Activated T-cell treated with anti-CD3 and anti-CD28 coated beads, Interleukin-2, amount 50 U/mL, for 1 hour (primary cell): Measurements from ENCODE around the gene FBN3.
"Not testable (repeated sequence)": the region's sequence is repeated elsewhere in the genome, so short reads cannot be mapped to it uniquely, and the experiment has no call there.

Experiments
- DNase-seq: peaks from one replicate; pipeline ENCODE4 v3.0.0-alpha.2; 2020

The FBN3 gene

DNA sequence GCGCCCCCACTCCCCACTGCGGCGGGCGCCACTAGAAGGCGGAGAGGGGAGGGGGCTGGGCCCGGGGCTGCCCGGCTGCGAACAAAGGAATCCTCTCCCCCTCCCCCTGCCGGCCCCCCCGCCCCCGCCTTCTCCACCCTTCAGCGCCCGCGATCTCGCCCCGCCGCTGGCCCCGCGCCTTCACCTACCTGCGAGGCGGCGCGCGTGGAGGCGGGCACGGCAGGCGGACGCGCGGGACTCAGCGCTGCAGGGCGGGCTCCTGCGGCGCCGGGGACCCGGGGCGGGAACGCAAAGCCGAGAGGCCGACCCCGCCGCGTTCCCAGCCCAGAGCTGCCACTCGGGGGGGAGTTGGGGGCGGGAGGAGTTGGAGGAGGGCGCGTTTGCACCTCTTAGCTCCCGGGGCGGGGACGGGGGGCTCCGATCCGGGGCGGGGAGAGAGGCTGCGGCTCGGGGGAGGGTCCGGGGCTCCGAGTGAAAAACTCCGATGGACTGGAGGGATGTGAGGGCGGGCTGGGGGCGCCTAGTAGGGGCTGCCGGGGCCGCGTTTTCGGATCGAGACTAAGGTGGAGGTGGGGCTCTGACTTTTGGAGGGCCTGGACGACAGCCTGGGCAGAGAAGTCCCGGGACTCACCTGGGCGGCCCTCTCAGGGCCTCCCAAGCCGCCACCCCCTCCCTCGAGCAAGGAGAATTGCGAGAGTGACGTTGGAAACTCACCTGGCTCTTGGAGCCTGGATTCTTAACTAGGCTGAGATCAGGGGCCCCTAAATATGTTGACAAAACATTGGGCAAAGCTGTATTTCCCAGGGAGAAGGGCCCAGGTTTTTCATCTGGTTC lies at the start of gene FBN3:
Gene FBN3, minus strand, starts transcription at position 332 of the 834 bp plus-strand sequence. CDS start 2,112 bp downstream, outside the sequence.
- DNase-seq: no peak

DNA sequence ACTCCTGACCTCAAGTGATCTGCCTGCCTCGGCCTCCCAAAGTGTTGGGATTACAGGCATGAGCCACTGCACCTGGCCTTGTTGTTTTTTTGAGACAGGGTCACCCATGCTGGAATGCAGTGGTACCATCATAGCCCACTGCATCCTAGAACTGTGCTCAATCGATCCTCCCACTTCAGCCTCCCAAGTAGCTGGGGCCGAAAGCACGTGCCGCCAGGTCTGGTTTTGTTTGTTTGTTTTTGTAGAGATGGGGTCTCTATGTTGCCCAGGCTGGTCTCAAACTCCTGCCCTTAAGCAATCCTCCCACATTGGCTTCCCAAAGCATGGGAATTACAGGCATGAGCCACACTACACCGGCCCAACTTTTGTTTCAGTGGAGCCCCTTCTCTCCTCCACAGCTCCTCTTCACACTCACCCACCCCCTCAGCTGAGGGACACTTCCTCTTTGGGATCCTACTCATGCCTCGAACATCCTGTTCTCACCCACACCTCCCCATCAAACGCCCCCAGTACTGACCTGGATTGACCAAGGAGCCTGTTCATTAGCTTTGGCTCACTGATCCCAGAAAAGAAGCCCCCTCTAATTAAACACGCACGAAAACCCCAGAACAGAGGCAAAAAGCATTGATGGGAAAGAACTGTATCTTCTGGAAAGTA lies 47.0 kb upstream of the FBN3 start:
- no peak for DNase-seq

DNA sequence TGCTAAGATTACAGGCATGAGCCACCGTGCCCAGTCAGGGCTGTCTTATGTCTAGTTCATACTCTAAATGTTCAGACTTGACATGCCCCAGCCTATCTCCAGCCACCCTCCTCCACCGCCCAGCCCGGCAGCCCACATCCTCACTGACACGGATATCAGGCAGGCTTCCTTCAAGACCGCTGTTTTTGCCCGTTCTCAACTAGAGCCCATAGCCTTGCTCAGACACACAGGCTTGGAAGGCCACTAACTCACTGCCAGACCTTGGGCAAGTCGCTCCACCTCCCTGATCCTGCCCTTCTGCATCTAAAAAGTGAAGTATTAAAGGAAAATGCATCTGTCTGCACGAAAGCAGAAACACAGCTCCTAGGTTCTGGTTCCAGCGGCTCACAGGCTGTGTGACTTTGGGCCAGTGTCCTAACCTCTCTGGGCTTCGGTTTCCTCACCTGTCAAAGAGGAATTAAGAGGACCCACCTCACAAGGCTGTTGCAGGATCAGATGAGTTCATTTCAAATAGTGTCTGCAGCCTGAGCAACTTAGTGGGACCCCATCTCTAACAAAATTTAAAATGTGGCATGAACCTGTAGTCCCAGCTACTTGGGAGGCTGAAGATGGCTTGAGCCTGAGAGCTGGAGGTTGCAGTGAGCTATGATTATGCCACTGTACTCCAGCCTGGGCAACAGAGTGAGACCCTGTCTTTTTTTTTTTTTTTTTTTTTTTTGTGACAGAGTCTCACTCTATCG lies 45.3 kb upstream of the FBN3 start:
- peak; percentile 39 for DNase-seq

DNA sequence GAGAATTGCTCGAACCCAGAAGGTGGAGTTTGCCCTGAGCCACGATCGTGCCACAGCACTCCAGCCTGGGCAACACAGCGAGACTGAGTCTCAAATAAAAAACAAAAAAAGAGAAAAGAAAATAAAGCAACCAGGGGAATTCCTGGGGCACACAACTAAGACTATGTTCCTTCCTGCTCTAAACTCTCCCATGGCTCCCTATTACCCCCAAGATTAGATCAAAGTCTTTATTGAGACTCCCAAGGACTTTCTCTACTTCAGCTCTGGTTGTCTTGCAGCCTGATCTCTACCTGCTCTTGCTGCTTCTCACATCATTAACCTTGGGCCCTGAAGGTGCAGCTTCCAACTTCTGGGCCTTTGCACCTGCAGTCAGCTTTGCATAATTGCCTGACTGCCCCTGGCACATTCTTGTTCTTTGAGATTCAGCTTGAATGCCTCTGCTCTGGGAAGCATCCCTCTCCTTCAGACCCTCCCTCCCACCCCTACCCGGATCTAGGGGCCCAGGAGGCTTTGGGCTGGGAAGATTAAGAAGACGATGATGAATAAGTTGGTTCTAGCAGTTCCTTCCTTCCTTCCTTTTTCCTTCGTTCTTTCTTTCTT lies 42.9 kb upstream of the FBN3 start:
- no peak for DNase-seq

DNA sequence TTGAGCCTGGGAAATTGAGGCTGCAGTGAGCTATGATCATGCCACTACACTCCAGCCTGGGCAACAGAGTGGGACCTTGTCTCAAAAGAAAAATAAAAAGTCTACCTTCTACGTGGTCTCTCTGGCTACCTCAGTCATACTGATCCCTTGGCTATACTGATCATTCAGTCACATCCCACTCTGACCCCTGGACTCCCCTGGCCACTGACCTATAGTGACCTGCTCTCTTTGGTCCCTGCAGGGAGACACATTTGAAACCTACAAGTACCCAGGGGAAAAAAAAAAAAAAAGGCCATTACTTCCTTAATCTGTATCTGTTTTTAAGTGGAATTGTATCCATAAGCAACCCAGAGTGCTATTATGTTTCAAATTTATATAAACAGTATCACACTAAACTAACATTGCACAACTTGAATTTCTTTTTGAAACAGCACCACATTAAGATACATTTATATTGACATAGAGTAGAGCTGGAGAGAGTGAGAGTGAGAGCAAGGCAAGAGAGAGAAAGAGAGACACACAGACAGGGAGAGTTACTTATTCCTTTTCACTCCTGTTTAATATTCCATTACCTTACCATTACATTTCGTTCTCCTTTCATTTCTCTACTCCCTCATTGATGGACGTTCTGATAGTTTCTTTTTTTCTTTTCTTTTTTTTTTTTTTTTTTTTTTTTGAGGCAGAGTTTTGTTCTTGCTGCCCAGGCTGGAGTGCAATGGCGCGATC lies 36.1 kb upstream of the FBN3 start:
- DNase-seq: no peak

DNA sequence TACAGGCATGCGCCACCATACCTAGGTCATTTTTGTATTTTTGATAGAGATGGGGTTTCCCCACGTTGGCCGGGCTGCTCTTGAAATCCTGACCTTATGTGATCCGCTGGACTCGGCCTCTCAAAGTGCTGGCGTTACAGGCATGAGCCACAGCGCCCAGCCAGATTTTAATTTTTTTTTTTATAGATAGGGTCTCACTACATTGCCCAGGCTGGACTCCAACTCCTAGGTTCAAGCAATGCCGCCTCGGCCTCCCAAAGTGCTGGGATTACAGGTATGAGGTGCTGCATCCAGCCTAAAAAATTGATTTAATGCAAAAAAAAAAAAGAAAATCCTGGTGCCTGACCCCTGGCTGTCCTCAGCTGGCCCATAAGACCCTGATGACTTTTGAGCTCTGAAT lies 34.9 kb upstream of the FBN3 start:
- no peak for DNase-seq

DNA sequence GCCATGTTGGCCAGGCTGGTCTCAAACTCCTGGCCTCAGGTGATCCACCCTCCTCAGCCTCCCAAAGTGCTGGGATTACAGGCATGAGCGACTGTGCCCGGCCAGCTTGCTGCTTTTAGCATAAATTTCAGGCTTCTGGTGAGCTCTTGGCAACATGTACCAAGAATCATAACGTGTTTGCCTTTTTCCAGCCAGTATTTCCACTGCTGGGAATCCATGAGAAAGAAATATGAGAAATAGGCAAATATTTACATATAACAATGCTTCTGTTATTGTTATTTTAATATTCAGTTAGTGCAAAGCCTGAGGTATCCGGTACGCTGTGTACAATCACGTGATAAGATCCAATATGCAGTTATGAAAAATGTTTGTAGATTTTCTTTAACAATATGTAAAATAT lies 30.6 kb upstream of the FBN3 start:
- DNase-seq: no peak

DNA sequence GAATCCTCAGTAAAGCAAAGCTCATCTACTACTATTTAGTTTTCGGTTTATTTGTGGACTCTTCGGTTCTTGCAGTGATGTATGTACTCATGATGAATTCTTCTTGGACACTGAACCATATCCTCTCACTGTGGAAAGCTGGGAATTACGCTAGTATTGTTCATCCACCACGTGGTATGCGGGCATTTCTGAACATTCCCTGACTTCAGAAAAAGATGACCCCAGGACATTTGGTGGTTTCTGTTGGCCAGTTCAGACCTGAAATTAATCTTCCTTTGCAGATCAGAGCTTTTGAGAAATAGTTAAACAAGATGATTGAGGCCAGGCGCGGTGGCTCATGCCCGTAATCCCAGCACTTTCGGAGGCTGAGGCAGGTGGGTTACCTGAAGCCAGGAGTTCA lies 25.3 kb upstream of the FBN3 start:
- no peak for DNase-seq

DNA sequence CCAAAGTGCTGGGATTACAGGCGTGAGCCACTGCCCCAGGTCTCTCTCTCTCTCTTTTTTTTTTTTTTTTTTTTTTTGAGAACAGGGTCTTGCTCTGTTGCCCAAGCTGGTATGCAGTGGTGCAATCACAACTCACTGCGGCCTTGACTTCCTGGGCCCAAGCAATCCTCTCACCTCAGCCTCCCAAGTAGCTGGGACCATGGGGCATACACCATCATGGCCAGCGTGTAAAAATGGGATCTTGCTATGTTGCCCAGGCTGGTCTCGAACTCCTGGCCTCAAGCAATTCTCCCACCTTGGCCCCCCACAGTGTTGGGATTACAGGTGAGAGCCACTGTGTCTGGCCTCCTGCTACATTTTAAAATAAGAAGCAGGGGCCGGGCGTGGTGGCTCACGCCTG lies 19.1 kb upstream of the FBN3 start:
- no peak for DNase-seq

DNA sequence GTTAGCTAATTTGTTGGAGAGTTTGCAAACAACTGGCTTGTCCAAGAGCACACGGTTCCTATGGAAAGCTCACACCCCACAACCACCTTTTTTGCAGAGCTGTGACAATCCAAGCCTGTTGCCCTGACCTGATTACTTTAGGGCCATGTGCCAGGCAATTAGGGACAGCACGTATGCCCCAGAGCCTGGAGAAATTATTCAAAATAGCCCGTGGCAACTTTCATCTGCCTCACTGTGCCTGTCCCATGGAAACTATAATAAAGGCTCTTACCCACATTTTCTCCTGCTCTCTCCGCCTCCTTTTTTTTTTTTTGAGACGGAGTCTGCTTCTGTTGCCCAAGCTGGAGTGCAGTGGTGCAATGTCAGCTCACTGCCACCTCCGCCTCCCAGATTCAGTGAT lies 18.6 kb upstream of the FBN3 start:
- no peak for DNase-seq

DNA sequence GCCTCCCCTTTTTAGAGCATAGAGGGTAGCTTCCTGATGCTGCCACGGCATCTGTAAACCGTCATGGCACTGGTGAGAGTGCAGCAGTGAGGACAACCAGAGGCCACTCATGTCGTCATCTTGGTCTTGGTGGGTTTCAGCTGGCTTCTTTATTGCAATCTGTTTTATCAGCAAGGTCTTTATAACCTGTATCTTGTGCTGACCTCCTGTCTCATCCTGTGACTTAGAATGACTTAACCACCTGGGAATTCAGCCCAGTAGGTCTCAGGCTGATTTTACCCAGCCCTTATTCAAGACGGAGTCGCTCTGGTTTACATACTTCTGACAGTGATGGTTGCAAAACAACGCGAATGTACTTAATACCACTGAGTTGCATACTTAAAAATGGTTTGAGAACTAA lies 14.4 kb upstream of the FBN3 start:
- no peak for DNase-seq

DNA sequence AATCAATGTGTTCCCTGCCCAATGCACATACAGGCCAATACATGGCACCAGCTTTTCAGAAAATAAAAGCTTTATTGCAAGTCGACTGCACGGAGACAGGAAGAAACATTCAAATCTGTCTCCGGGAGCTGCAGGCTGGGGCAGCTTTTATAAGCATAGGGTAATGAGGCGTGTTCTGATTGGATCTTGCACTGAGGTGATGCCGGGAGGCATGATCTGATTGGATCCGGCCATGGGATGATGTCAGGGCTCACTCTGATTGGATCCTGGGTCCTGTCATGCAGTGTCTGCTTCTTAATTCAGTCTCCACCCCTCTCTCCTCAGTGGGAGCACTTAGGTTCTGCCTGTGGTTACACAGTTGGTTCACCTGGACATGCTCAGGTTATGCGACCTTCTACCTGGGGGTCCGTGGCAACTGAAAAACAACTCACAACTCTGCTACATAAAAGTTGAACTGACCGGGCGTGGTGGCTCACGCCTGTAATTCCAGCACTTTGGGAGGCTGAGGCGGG lies 11.8 kb upstream of the FBN3 start:
- DNase-seq: no peak

DNA sequence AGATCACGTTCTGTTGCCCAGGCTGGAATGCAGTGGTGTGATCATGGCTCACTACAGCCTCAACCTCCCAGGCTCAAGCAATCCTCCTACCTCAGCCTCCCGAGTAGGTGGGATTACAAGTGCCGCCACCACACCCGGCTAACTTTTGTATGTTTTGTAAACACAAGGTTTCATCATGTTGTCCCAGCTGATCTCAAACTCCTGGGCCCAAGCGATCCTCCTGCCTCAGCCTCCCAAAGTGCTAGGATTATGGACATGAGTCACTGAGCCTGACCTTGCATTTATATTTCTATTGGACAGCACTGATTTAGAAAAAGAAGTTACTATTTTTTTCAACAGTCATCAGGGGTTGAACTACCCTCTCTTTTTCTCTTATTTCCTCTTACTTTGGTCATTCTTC lies 9.9 kb upstream of the FBN3 start:
- not testable (repeated sequence) for DNase-seq

DNA sequence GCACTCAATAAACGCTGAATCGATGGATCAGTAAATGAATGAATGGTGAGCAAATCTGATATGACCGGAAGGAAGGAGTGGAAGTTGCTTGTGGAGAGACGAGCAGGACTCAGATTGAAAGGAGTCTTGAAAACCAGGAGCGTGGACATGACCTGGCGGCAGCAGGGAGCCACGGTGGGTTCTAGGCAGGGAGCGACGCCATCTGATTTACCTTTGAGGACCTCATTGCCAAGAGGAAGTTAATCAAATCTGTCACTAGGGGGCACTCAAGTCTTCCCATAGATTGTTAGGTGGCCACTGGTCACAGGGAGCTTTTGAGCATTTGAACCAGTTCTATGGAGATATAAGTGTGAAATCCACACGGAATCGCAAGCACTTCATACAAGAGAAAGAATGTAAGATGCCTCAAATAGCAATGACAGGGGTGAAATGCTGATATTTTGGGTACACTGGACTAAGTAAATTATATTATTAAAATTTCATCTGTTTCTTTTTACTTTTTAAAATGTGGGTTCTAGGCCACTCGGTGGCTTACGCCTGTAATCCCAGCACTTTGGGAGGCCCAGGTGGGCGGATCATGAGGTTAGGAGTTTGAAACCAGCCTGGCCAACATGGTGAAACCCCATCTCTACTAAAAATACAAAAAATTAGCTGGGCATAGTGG lies 9.2 kb upstream of the FBN3 start:
- peak; percentile 27 for DNase-seq

DNA sequence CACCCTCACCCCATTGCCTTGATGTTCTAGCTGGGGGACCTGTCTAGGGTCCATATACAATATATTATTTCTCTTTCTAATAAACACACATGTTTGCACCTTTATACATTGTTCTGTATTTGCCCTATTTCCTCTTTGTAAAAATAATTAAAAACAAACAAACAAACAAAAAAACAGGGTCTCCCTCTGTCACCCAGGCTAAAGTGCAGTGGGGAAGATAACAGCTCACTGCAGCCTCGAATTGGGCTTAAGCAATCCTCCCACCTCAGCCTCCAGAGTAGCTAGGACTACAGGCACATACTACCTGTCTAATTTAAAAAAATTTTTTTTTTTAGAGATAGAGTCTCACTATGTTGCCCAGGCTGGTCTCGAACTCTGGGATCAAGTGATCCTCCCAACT lies 5.9 kb upstream of the FBN3 start:
- DNase-seq: no peak

DNA sequence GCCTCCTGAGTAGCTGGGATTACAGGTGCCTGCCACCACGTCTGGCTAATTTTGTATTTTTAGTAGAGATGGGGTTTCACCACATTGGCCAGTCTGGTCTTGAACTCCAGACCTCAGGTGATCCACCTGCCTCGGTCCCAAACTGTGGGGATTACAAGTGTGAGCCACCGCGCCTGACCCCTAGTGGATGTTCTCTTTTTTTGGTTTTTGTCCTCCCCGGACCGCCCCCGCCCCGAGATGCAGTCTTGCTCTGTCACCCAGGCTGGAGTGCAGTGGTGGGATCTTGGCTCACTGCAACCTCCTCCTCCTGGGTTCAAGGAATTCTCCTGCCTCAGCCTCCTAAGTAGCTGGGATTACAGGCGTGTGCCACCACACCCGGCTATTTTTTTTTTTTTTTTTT lies 4.6 kb upstream of the FBN3 start:
- DNase-seq: not testable (repeated sequence)

DNA sequence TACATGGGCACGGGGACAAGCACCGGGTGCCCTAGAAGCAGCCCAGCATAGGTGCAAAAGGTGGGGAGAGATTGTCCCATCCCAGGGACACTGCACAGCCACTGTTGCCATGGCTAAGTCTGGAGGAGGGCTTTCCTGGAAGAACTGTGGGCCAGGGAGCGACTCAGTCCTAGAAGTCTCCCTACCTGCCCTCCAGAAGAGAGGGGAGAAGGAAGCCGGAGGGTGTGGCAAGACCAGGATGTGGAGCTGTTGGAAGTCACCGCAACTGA lies 2.3 kb upstream of the FBN3 start:
- no peak for DNase-seq

DNA sequence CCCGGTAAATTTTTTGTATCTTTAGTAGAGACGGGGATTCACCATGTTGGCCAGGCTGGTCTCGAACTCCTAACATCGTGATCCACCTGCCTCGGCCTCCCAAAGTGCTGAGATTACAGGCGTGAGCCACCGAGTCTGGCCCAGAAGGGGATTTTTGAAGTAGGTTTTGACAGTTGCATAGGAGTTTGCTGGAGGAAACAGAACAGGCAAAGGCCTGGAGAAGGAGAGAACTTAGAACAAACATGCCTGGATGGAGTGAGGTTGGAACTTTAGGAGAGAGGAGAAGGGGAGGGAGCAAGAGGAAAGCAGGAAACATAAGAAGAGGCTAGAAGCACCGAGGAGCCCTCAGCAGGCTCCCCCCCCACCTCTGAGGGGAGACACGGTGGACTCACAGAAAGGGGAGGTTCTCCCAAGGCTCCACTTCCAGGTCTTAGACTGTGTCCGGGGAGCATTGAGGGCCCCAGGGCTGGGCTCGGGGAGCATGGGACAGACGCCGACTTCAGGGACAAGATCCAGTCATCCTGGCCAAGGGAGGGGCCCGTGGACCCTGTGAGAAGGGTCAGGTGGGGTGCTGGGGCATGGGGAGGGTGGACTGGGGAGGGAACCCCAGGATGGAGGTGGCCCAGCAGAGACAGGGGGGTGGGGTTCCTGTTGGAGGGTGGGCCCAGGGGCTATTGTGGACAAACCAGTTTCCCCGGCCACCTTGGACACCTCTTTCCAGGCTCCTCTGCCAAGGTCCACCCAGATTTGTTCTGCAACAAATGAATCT lies 1.8 kb upstream of the FBN3 start:
- DNase-seq: no peak

DNA sequence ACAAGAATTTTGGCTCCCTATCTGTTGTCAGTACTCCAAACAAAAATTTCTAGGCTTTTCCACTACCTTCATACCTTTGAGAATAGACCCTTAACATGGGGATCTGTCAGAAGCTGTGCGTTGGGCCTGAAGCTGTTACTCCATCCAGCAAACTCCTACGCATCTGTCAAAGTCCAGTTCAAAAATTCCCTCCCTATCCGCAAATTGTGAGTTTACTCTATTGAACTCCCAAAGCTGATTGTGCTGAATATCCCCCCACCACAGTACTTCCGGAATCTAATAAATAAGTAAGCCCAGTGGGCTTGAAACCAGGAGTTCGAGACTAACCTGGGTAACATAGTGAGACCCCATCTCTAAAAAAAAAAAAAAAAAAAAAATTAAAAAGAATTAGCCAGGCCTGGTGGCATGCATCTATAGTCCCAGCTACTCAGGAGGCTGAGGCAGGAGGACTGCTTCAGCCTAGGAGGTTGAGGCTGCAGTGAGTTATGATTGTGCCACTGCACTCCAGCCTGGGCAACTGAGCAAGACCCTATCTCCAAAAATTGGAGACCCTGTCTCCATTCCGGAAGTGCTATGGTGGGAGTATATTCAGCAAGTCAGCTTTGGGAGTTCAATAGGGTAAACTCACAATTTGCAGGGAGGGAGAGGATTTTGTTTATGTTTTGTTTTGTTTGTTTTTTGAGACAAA lies 930 bp upstream of the FBN3 start:
- no peak for DNase-seq

DNA sequence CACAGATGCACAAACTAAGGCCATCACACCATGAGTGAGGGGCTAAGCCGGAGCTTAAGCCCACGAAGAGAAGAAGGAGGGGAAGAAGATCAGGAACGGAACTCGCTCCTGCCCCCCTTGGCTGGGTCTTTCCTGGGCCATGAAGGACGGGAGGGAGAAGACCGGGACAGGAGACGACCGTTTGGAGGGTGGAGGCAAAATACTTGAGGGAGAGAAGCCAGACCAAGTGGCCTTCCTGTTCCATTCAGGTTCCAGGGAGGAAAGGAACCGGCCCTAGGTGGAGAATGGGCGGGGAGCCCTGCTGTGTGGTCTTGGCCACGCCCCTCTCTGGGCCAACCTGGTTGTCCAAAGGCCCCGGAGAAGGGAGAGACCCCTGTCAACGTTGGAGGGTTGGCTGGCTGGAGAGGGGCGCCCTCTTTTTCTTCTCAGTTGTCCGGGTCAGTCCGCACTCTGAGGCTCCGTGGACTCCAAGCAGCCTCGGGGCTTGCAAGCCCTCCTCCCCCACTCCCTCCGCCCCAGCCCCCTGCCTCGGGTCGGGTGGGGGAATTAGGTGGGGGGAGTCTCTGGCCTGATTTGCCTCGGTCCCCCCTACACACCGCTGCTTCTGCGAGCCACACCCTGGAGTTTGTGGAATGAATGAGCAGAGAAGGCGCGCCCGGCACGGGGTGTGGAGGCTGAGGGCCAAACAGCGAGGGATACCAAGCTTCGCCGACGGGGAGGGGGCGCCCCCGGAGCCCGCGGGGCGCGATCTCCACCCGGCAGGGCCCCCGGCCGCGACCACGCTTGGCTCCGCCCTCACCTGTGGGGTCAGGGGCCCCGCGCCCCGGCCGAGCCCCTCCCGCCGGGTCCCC lies 757 bp downstream of the FBN3 start:
- no peak for DNase-seq
